NT2/D1 (cell line): ENCODE measurements around the gene BTBD2.
"Not testable (repeated sequence)": the region's sequence is repeated elsewhere in the genome, so short reads cannot be mapped to it uniquely, and the experiment has no call there.

ENCODE experiments used
- DNase-seq: peaks from one replicate; pipeline ENCODE4 v3.0.0-alpha.2; 2011; ENCODE audit warnings: low read depth, low spot score
- H3K27me3 ChIP-seq: 2 replicates; pipeline ENCODE4 v1.6.0; 2011; ENCODE audit warnings: mild to moderate bottlenecking; ENCODE audit not compliant: insufficient read length, insufficient read depth
- H3K36me3 ChIP-seq: 2 replicates; pipeline ENCODE4 v1.6.1; 2011; ENCODE audit warnings: mild to moderate bottlenecking, low read length, mixed read lengths; ENCODE audit not compliant: insufficient read depth, insufficient read length
- H3K4me1 ChIP-seq: 2 replicates; pipeline ENCODE4 v1.5.1; 2011; ENCODE audit not compliant: insufficient read depth, insufficient read length
- H3K4me3 ChIP-seq: 2 replicates; pipeline ENCODE4 v1.5.1; 2011; ENCODE audit warnings: low read depth; ENCODE audit not compliant: insufficient read length
- H3K9ac ChIP-seq: 2 replicates; pipeline ENCODE4 v1.6.0; 2011; ENCODE audit warnings: low read depth; ENCODE audit not compliant: insufficient read length
- H3K9me3 ChIP-seq: 2 replicates; pipeline ENCODE4 v1.5.1; 2011; ENCODE audit warnings: mild to moderate bottlenecking, low read length; ENCODE audit not compliant: insufficient read depth
- SUZ12 ChIP-seq: IDR thresholded peaks from 2 replicates; pipeline ENCODE4 v1.6.1; 2011; ENCODE audit not compliant: insufficient read length, insufficient read depth; ENCODE audit errors: extremely low read depth
- YY1 ChIP-seq: IDR thresholded peaks from 2 replicates; pipeline ENCODE4 v1.6.1; 2011; ENCODE audit not compliant: insufficient read length, insufficient read depth
- ZNF274 ChIP-seq: IDR thresholded peaks from 2 replicates; pipeline ENCODE4 v1.6.1; 2011; ENCODE audit warnings: mild to moderate bottlenecking, low read depth, low read length

The BTBD2 gene

GRCh38 chr19:1989513-1990229 lies 25.8 kb downstream of the BTBD2 start:
- Histone ChIP-seq H3K9me3 (no peaks in the 10 kb centered on the region), H3K36me3 (peaks cover 68% of the 10 kb centered on the region), H3K4me1 (peaks cover 7% of the 10 kb centered on the region), H3K9ac (no peak overlapping the region), H3K4me3 (no peak overlapping the region), H3K27me3 (no peaks in the 10 kb centered on the region)
- DNase-seq = no peak
- TF ChIP-seq ZNF274 = no peak
- TF ChIP-seq YY1 = no peak
- no peak for TF ChIP-seq SUZ12

GRCh38 chr19:1988464-1988863 lies 27.1 kb downstream of the BTBD2 start:
- DNase-seq, H3K9ac ChIP-seq, H3K4me3 ChIP-seq, H3K4me1 ChIP-seq, H3K9me3 ChIP-seq, H3K27me3 ChIP-seq: not testable (repeated sequence)
- H3K36me3 ChIP-seq = peaks cover 75% of the 10 kb centered on the region

GRCh38 chr19:1987197-1988187 lies 28.0 kb downstream of the BTBD2 start:
- H3K9me3 ChIP-seq = no peaks in the 10 kb centered on the region
- H3K9ac ChIP-seq = no peak overlapping the region
- no peak overlapping the region for H3K4me3 ChIP-seq
- peaks cover 76% of the 10 kb centered on the region for H3K36me3 ChIP-seq
- TF ChIP-seq SUZ12 (no peak), ZNF274 (no peak), YY1 (no peak)
- H3K4me1 ChIP-seq = peaks cover 7% of the 10 kb centered on the region
- DNase-seq = no peak
- H3K27me3 ChIP-seq = no peaks in the 10 kb centered on the region

- Histone ChIP-seq H3K9ac (no peak overlapping the region), H3K9me3 (no peaks in the 10 kb centered on the region), H3K4me1 (peaks cover 7% of the 10 kb centered on the region), H3K4me3 (no peak overlapping the region), H3K36me3 (peaks cover 84% of the 10 kb centered on the region), H3K27me3 (no peaks in the 10 kb centered on the region)
- DNase-seq = no peak
- TF ChIP-seq SUZ12 (no peak), ZNF274 (no peak), YY1 (no peak)
Measured at GRCh38 chr19:1986357-1987162, 29.0 kb downstream of the BTBD2 start.

GRCh38 chr19:1985588-1986356 lies 29.7 kb downstream of the BTBD2 start:
- no peak overlapping the region for H3K9ac ChIP-seq
- peaks cover 7% of the 10 kb centered on the region for H3K4me1 ChIP-seq
- no peaks in the 10 kb centered on the region for H3K27me3 ChIP-seq
- H3K4me3 ChIP-seq = no peak overlapping the region
- TF ChIP-seq ZNF274 (no peak), YY1 (no peak), SUZ12 (no peak)
- DNase-seq = no peak
- H3K36me3 ChIP-seq = peaks cover 84% of the 10 kb centered on the region
- no peaks in the 10 kb centered on the region for H3K9me3 ChIP-seq

GRCh38 chr19:1984357-1984756 lies 31.2 kb downstream of the BTBD2 start:
- no peaks in the 10 kb centered on the region for H3K27me3 ChIP-seq
- H3K9ac ChIP-seq = no peak overlapping the region
- H3K4me1 ChIP-seq = peaks cover 7% of the 10 kb centered on the region
- no peaks in the 10 kb centered on the region for H3K9me3 ChIP-seq
- no peak overlapping the region for H3K4me3 ChIP-seq
- TF ChIP-seq ZNF274 = no peak
- TF ChIP-seq YY1 = no peak
- TF ChIP-seq SUZ12 = no peak
- no peak for DNase-seq
- peaks cover 84% of the 10 kb centered on the region for H3K36me3 ChIP-seq

GRCh38 chr19:1981253-1981652 lies 34.3 kb downstream of the BTBD2 start:
- no peak overlapping the region for H3K9ac ChIP-seq
- TF ChIP-seq SUZ12 (no peak), YY1 (no peak), ZNF274 (no peak)
- H3K9me3 ChIP-seq = no peaks in the 10 kb centered on the region
- no peak overlapping the region for H3K4me3 ChIP-seq
- H3K27me3 ChIP-seq = no peaks in the 10 kb centered on the region
- DNase-seq = no peak
- H3K4me1 ChIP-seq = no peaks in the 10 kb centered on the region
- H3K36me3 ChIP-seq = peaks cover 76% of the 10 kb centered on the region
